ENCODE results near the gene VWA5B2. TPM values are rescaled to one million over a fixed set of nuclear protein-coding genes. Genes with fewer than 3 reads are reported as not detected.

Gene VWA5B2
- total RNA-seq, 1 donor from 2014 or later = 0.25 TPM

GRCh38 chr3:184192889-184193288 lies 36.5 kb upstream of the VWA5B2 start:
- TF ChIP-seq, protein P1, sequence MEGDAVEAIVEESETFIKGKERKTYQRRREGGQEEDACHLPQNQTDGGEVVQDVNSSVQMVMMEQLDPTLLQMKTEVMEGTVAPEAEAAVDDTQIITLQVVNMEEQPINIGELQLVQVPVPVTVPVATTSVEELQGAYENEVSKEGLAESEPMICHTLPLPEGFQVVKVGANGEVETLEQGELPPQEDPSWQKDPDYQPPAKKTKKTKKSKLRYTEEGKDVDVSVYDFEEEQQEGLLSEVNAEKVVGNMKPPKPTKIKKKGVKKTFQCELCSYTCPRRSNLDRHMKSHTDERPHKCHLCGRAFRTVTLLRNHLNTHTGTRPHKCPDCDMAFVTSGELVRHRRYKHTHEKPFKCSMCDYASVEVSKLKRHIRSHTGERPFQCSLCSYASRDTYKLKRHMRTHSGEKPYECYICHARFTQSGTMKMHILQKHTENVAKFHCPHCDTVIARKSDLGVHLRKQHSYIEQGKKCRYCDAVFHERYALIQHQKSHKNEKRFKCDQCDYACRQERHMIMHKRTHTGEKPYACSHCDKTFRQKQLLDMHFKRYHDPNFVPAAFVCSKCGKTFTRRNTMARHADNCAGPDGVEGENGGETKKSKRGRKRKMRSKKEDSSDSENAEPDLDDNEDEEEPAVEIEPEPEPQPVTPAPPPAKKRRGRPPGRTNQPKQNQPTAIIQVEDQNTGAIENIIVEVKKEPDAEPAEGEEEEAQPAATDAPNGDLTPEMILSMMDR (IDR thresholded peaks at IDR 0.05) = no peak
- no peak overlapping the region for H3K27ac Mint-ChIP-seq (ENCODE audit: unreplicated experiment)

GRCh38 chr3:184193991-184194539 lies 35.3 kb upstream of the VWA5B2 start:
- DNase-seq (ENCODE audit: low spot score) = no peak
- Mint-ChIP-seq H3K36me3 (ENCODE audit: low read depth) (peaks cover 36% of the 10 kb centered on the region), H3K4me3 (ENCODE audit: unreplicated experiment) (no peak overlapping the region)

More at GRCh38 chr3:184192889-184193288, 36.5 kb upstream of the VWA5B2 start:
- Mint-ChIP-seq H3K27me3 (ENCODE audit: low read depth) (no peaks in the 10 kb centered on the region), H3K4me3 (ENCODE audit: unreplicated experiment) (no peak overlapping the region), H3K9me3 (ENCODE audit: low read depth) (no peaks in the 10 kb centered on the region), H3K4me1 (ENCODE audit: low read depth) (peaks cover 7% of the 10 kb centered on the region), H3K36me3 (ENCODE audit: low read depth) (peaks cover 43% of the 10 kb centered on the region)
- no peak for DNase-seq (ENCODE audit: low spot score)

GRCh38 chr3:184196536-184196935 lies 32.8 kb upstream of the VWA5B2 start:
- H3K36me3 Mint-ChIP-seq (ENCODE audit: low read depth) = peaks cover 23% of the 10 kb centered on the region
- no peak overlapping the region for H3K4me3 Mint-ChIP-seq (ENCODE audit: unreplicated experiment)
- H3K27me3 Mint-ChIP-seq (ENCODE audit: low read depth) = no peaks in the 10 kb centered on the region
- H3K4me1 Mint-ChIP-seq (ENCODE audit: low read depth) = no peaks in the 10 kb centered on the region
- DNase-seq (ENCODE audit: low spot score) = no peak
- no peaks in the 10 kb centered on the region for H3K9me3 Mint-ChIP-seq (ENCODE audit: low read depth)
- H3K27ac Mint-ChIP-seq (ENCODE audit: unreplicated experiment) = no peak overlapping the region
- TF ChIP-seq, protein P1 (IDR thresholded peaks at IDR 0.05) = no peak

More at GRCh38 chr3:184193991-184194539, 35.3 kb upstream of the VWA5B2 start:
- TF ChIP-seq, protein P1 (IDR thresholded peaks at IDR 0.05) = no peak
- no peaks in the 10 kb centered on the region for H3K9me3 Mint-ChIP-seq (ENCODE audit: low read depth)
- no peak overlapping the region for H3K27ac Mint-ChIP-seq (ENCODE audit: unreplicated experiment)
- no peaks in the 10 kb centered on the region for H3K4me1 Mint-ChIP-seq (ENCODE audit: low read depth)
- no peaks in the 10 kb centered on the region for H3K27me3 Mint-ChIP-seq (ENCODE audit: low read depth)

GRCh38 chr3:184198509-184198908 lies 30.9 kb upstream of the VWA5B2 start:
- no peaks in the 10 kb centered on the region for H3K9me3 Mint-ChIP-seq (ENCODE audit: low read depth)
- H3K4me1 Mint-ChIP-seq (ENCODE audit: low read depth) = no peaks in the 10 kb centered on the region
- H3K27me3 Mint-ChIP-seq (ENCODE audit: low read depth) = peaks cover under 1% of the 10 kb centered on the region
- no peak overlapping the region for H3K27ac Mint-ChIP-seq (ENCODE audit: unreplicated experiment)
- DNase-seq (ENCODE audit: low spot score) = no peak
- peaks cover 9% of the 10 kb centered on the region for H3K36me3 Mint-ChIP-seq (ENCODE audit: low read depth)
- TF ChIP-seq, protein P1 (IDR thresholded peaks at IDR 0.05) = no peak
- H3K4me3 Mint-ChIP-seq (ENCODE audit: unreplicated experiment) = no peak overlapping the region

- no peaks in the 10 kb centered on the region for H3K36me3 Mint-ChIP-seq (ENCODE audit: low read depth)
- no peak overlapping the region for H3K27ac Mint-ChIP-seq (ENCODE audit: unreplicated experiment)
- peaks cover 6% of the 10 kb centered on the region for H3K27me3 Mint-ChIP-seq (ENCODE audit: low read depth)
- TF ChIP-seq, protein P1 (IDR thresholded peaks at IDR 0.05) = no peak
- DNase-seq (ENCODE audit: low spot score) = no peak
- no peak overlapping the region for H3K4me3 Mint-ChIP-seq (ENCODE audit: unreplicated experiment)
- no peaks in the 10 kb centered on the region for H3K4me1 Mint-ChIP-seq (ENCODE audit: low read depth)
- no peaks in the 10 kb centered on the region for H3K9me3 Mint-ChIP-seq (ENCODE audit: low read depth)
Measured at GRCh38 chr3:184200825-184201224, 28.6 kb upstream of the VWA5B2 start.

Measured in chondrocyte (in vitro differentiated cells).